GM12878 (cell line): Measurements from ENCODE around the gene PACS1. TPM values are rescaled to one million over a fixed set of nuclear protein-coding genes. Genes with fewer than 3 reads are reported as not detected.

Experiments
- ATAC-seq: fragments of 200-7000 bp; cut with Tn5 transposase; 3 replicates; pipeline ENCODE4 v1.9.1; 2020; ENCODE audit warnings: mild to moderate bottlenecking, moderate library complexity
- BruUV-seq: library from RNA; stranded (reverse); fragments of 400-500 nt; replicated peaks from 2 replicates; lab custom pipeline; 2021; lab: Mats Ljungman, UMichigan
- CTCF ChIA-PET: fragments of 300-600 bp; sonication (Branson Sonifier 250); formaldehyde crosslinking; extraction: SDS; loops from one replicate; lab custom pipeline; 2021; ENCODE audit warnings: inconsistent platforms; lab: Yijun Ruan, JAX
- POLR2A ChIA-PET: fragments of 350-600 bp; formaldehyde crosslinking; extraction: SDS; loops from one replicate; lab custom pipeline; 2021; ENCODE audit warnings: inconsistent platforms; lab: Charles Lee
- RAD21 ChIA-PET: fragments of 300-600 bp; sonication (Branson Sonifier 250); formaldehyde crosslinking; loops from one replicate; lab custom pipeline; 2023; ENCODE audit warnings: antibody characterized with exemption; ENCODE audit not compliant: unreplicated experiment; lab: Charles Lee
- SMC1A ChIA-PET: fragments of 300-600 bp; sonication (Branson Sonifier 250); formaldehyde crosslinking; loops from one replicate; lab custom pipeline; 2023; ENCODE audit not compliant: unreplicated experiment, uncharacterized antibody; lab: Charles Lee
- DNase-seq: peaks from one replicate; pipeline ENCODE4 v3.0.0-alpha.2; 2011; ENCODE audit warnings: low read depth, low spot score
- FAIRE-seq: peaks from 3 replicates; lab custom pipeline; 2011; peaks lifted over from hg19 to GRCh38; lab: Jason Lieb, UNC
- H2AFZ ChIP-seq: 2 replicates; pipeline ENCODE4 v1.6.0; 2011; ENCODE audit warnings: low read depth, low read length, control low read depth; ENCODE audit not compliant: control insufficient read depth
- H3K27ac ChIP-seq: 2 replicates; pipeline ENCODE4 v1.5.1; 2011; ENCODE audit warnings: control low read depth; ENCODE audit not compliant: control insufficient read depth, insufficient read depth
- H3K27me3 ChIP-seq, 2 experiments: replicated peaks in 1 of 2; 2 replicates each; pipeline versions ENCODE4 v1.6.0 to v1.6.1; 2011; ENCODE audit warnings: low read length in 1 of 2; ENCODE audit not compliant: control insufficient read depth in 2 of 2, insufficient read depth in 2 of 2
- H3K36me3 ChIP-seq, 2 experiments: 2 replicates each; pipeline ENCODE4 v1.5.1; 2011; ENCODE audit warnings: low read length in 1 of 2; ENCODE audit not compliant: control insufficient read depth in 2 of 2, insufficient read depth in 2 of 2
- H3K4me1 ChIP-seq: 2 replicates; pipeline ENCODE4 v1.6.1; 2011; ENCODE audit warnings: mild to moderate bottlenecking, low read length, moderate library complexity, mixed read lengths; ENCODE audit not compliant: control insufficient read depth, insufficient read depth
- H3K4me2 ChIP-seq: 2 replicates; pipeline ENCODE4 v1.6.0; 2011; ENCODE audit warnings: control low read depth; ENCODE audit not compliant: control insufficient read depth, insufficient read depth
- H3K4me3 ChIP-seq: fragments of 200-600 bp; sonication (generic); 2 replicates; pipeline ENCODE4 v1.5.1; 2016
- H3K79me2 ChIP-seq: 2 replicates; pipeline ENCODE4 v1.6.0; 2011; ENCODE audit warnings: low read length; ENCODE audit not compliant: control insufficient read depth, insufficient read depth
- H3K9ac ChIP-seq: 2 replicates; pipeline ENCODE4 v1.8.0; 2011; ENCODE audit warnings: low read length, control low read depth, mixed read lengths; ENCODE audit not compliant: control insufficient read depth, insufficient read depth
- H3K9me3 ChIP-seq: replicated peaks from 3 replicates; pipeline ENCODE4 v1.5.1; 2011; ENCODE audit warnings: mild to moderate bottlenecking, low read length; ENCODE audit not compliant: control insufficient read depth, insufficient read depth
- H4K20me1 ChIP-seq: 2 replicates; pipeline ENCODE4 v1.6.0; 2011; ENCODE audit not compliant: control insufficient read depth, insufficient read depth
- BMI1 ChIP-seq: fragments of 450-650 bp; IDR thresholded peaks from 2 replicates; pipeline ENCODE4 v1.6.1; 2016; ENCODE audit warnings: mild to moderate bottlenecking, moderate library complexity, borderline replicate concordance
- E2F4 ChIP-seq: IDR thresholded peaks from 2 replicates; pipeline ENCODE4 v1.6.1; 2012; ENCODE audit warnings: low read depth, low read length, improper control_type of control experiment
- HDAC2 ChIP-seq: fragments of 200-600 bp; sonication (generic); IDR thresholded peaks from 2 replicates; pipeline ENCODE4 v1.6.1; 2017
- IKZF1 ChIP-seq: fragments of 450-650 bp; conservative IDR thresholded peaks from 2 replicates; pipeline ENCODE4 v1.6.1; 2017; ENCODE audit warnings: antibody characterized with exemption, mild to moderate bottlenecking
- NBN ChIP-seq: fragments of 450-650 bp; IDR thresholded peaks from 2 replicates; pipeline ENCODE4 v1.6.1; 2016
- RAD21 ChIP-seq: IDR thresholded peaks from 2 replicates; pipeline ENCODE4 v1.6.1; 2011; ENCODE audit warnings: mild to moderate bottlenecking, low read depth, low read length, moderate library complexity; ENCODE audit not compliant: insufficient read depth
- REST ChIP-seq: IDR thresholded peaks from 2 replicates; pipeline ENCODE4 v1.6.1; 2012; ENCODE audit warnings: mild to moderate bottlenecking, low read depth, low read length
- SREBF2 ChIP-seq: IDR thresholded peaks from 2 replicates; pipeline ENCODE4 v1.6.1; 2012; ENCODE audit warnings: mild to moderate bottlenecking, low read length
- SUZ12 ChIP-seq: fragments of 200-600 bp; sonication (generic); IDR thresholded peaks from one replicate; pipeline ENCODE4 v1.6.1; 2018; ENCODE audit warnings: antibody characterized with exemption, mild to moderate bottlenecking; ENCODE audit not compliant: unreplicated experiment
- TBL1XR1 ChIP-seq: IDR thresholded peaks from 2 replicates; pipeline ENCODE4 v1.6.1; 2012; ENCODE audit warnings: low read depth, low read length, improper control_type of control experiment
- ZNF24 ChIP-seq: fragments of 450-650 bp; IDR thresholded peaks from 2 replicates; pipeline ENCODE4 v1.6.1; 2017; ENCODE audit warnings: antibody characterized with exemption, mild to moderate bottlenecking
- WGBS: methylation state at CpG from one replicate; pipeline ENCODE4 v1.1.6; 2016; ENCODE audit warnings: low lambda C conversion rate; ENCODE audit not compliant: insufficient replicate concordance, insufficient coverage; ENCODE audit errors: missing lambda C conversion rate; 5-methylcytosine and 5-hydroxymethylcytosine counted together
- in situ Hi-C: fragments of 300-500 bp; cut with MboI; formaldehyde crosslinking; loops from 9 replicates; pipeline ENCODE4 v1.14.3; 2018; ENCODE audit warnings: mixed read lengths
- intact Hi-C: fragments of 100-400 bp; cut with micrococcal nuclease; formaldehyde crosslinking; loops from one replicate; pipeline ENCODE4 v1.14.2; 2022; ENCODE audit not compliant: unreplicated experiment
- polyA plus RNA-seq, 11 experiments: library from polyadenylated mRNA; depleted of rRNA in 4 of 11; unstranded in 6 of 11; stranded (reverse) in 5 of 11; fragments of >200 nt; fragmentation: Nextera tagmentation in 4 of 11; fragmentation: Illumina TruSeq in 1 of 11; extraction: Ambion mirVana in 4 of 11; extraction: Trizol in 1 of 11; gene quantifications; 1 replicate in 1 of 11; 2 replicates in 10 of 11; pipeline versions ENCODE4 v1.2.1 to v1.2.3, GENCODE V29; 2011 to 2016; ENCODE audit warnings: inconsistent platforms in 2 of 11, missing spikeins in 2 of 11, low read depth in 1 of 11
- total RNA-seq, 4 experiments: library from RNA; depleted of rRNA in 3 of 4; stranded (reverse); fragments of >200 nt in 3 of 4; fragmentation: Illumina TruSeq in 1 of 4; extraction: Trizol in 1 of 4; gene quantifications; 2 replicates each; pipeline versions ENCODE4 v1.2.1 to v1.2.3, GENCODE V29; 2013 to 2021
- TF ChIP-seq, protein P1 (sequence below): fragments of 450-650 bp; IDR thresholded peaks from 2 replicates; pipeline ENCODE4 v1.6.1; 2017; ENCODE audit warnings: mild to moderate bottlenecking

PACS1 gene
- total and polyA plus RNA-seq, 10 of the 15 experiments (the other 5 are each of a cell fraction or from before 2014, with no cell fraction given) = 1.1 to 74.3 (median 17.9) TPM

GRCh38 chr11:66172146-66172545 is 102.1 kb downstream of the PACS1 start (continued):
- TF ChIP-seq REST = no peak
- TF ChIP-seq, protein P1, sequence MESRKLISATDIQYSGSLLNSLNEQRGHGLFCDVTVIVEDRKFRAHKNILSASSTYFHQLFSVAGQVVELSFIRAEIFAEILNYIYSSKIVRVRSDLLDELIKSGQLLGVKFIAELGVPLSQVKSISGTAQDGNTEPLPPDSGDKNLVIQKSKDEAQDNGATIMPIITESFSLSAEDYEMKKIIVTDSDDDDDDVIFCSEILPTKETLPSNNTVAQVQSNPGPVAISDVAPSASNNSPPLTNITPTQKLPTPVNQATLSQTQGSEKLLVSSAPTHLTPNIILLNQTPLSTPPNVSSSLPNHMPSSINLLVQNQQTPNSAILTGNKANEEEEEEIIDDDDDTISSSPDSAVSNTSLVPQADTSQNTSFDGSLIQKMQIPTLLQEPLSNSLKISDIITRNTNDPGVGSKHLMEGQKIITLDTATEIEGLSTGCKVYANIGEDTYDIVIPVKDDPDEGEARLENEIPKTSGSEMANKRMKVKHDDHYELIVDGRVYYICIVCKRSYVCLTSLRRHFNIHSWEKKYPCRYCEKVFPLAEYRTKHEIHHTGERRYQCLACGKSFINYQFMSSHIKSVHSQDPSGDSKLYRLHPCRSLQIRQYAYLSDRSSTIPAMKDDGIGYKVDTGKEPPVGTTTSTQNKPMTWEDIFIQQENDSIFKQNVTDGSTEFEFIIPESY = no peak

GRCh38 chr11:66176650-66177049 is 106.6 kb downstream of the PACS1 start:
- no peak overlapping the region for H3K4me2 ChIP-seq
- no peak overlapping the region for H2AFZ ChIP-seq
- WGBS = 98% methylated on average over 7 of the region's 7 CpGs
- DNase-seq (no peak), FAIRE-seq (no peak), ATAC-seq (no peak)
- no peaks in the 10 kb centered on the region for H3K27me3 ChIP-seq
- peaks cover 2% of the 10 kb centered on the region for H3K79me2 ChIP-seq
- CTCF ChIA-PET = interaction anchor here (0.6 to 1.4 kb wide), 3 partner anchors 9 to 40 kb away, joined by 3 read pairs; no protein-coding TSS in a partner anchor
- POLR2A ChIA-PET = no interaction called here
- peaks cover 7% of the 10 kb centered on the region for H3K4me1 ChIP-seq
- H3K36me3 ChIP-seq = no peaks in the 10 kb centered on the region; a peak in 1 of 4 replicates
- H3K9ac ChIP-seq = no peak overlapping the region
- RAD21 ChIA-PET = interaction anchor here (0.8 to 2.3 kb wide), 2 partner anchors 14 to 45 kb away, joined by 3 to 8 read pairs; no protein-coding TSS in a partner anchor
- intact Hi-C loops (no loop called here), in situ Hi-C loops (no loop called here)
- BruUV-seq = no TSS peak
- H3K4me3 ChIP-seq = no peak overlapping the region
- H4K20me1 ChIP-seq = no peaks in the 10 kb centered on the region
- H3K9me3 ChIP-seq = no peaks in the 10 kb centered on the region; the same call in 2 of the 3 replicates
- SMC1A ChIA-PET = interaction anchor here (2.0 kb wide), 1 partner anchor 13 kb away, joined by 5 read pairs; no protein-coding TSS in a partner anchor
- no peak overlapping the region for H3K27ac ChIP-seq
- TF ChIP-seq SREBF2 (no peak), ZNF24 (no peak), IKZF1 (no peak), RAD21 (no peak), TBL1XR1 (no peak), NBN (no peak), E2F4 (no peak), HDAC2 (no peak), SUZ12 (no peak), BMI1 (no peak)
